NCI-H146 treated with DMSO at 0.1 percent for 48 hours (cell line): ENCODE data around the gene SRSF9.
"Not testable (repeated sequence)": the region's sequence is repeated elsewhere in the genome, so short reads cannot be mapped to it uniquely, and the experiment has no call there.

Source experiments
- DNase-seq: peaks from one replicate; lab custom pipeline; 2025; ENCODE audit not compliant: unreplicated experiment; lab: John Stamatoyannopoulos, UW

SRSF9 gene

GRCh38 chr12:120469450-120470149 lies at the start of gene SRSF9:
Gene SRSF9, minus strand, starts transcription at chr12:120469748. Its CDS starts 139 bp downstream, at chr12:120469609.
- DNase-seq = peak; percentile 83

GRCh38 chr12:120519324-120519723 lies 49.8 kb upstream of the SRSF9 start:
- not testable (repeated sequence) for DNase-seq

GRCh38 chr12:120515496-120515895 lies 45.9 kb upstream of the SRSF9 start:
- no peak for DNase-seq

GRCh38 chr12:120514002-120514401 lies 44.5 kb upstream of the SRSF9 start:
- DNase-seq = no peak

- no peak for DNase-seq
Measured at GRCh38 chr12:120508537-120508936, 39.0 kb upstream of the SRSF9 start.

GRCh38 chr12:120504587-120504986 lies 35.0 kb upstream of the SRSF9 start:
- DNase-seq = no peak

GRCh38 chr12:120500581-120500980 lies 31.0 kb upstream of the SRSF9 start:
- no peak for DNase-seq

GRCh38 chr12:120498870-120499515 lies 29.4 kb upstream of the SRSF9 start:
- DNase-seq = no peak

GRCh38 chr12:120497524-120498150 lies 28.1 kb upstream of the SRSF9 start:
- no peak for DNase-seq

GRCh38 chr12:120496413-120497340 lies 27.1 kb upstream of the SRSF9 start:
- peak; percentile 12 for DNase-seq

GRCh38 chr12:120495731-120496412 lies 26.3 kb upstream of the SRSF9 start, which contains the start of gene DYNLL1:
Gene DYNLL1, plus strand, starts transcription at chr12:120496113. Its CDS starts 309 bp downstream, at chr12:120496422.
- DNase-seq = peak; percentile 84

- DNase-seq = no peak
Measured at GRCh38 chr12:120495186-120495730, 25.7 kb upstream of the SRSF9 start.

- DNase-seq = no peak
Measured at GRCh38 chr12:120490833-120491512, 21.4 kb upstream of the SRSF9 start.

- DNase-seq = no peak
Measured at GRCh38 chr12:120490325-120490724, 20.8 kb upstream of the SRSF9 start.

GRCh38 chr12:120489018-120489417 lies 19.5 kb upstream of the SRSF9 start:
- DNase-seq = no peak

- DNase-seq = no peak
Measured at GRCh38 chr12:120488057-120488640, 18.6 kb upstream of the SRSF9 start.

GRCh38 chr12:120487552-120487951 lies 18.0 kb upstream of the SRSF9 start:
- DNase-seq = not testable (repeated sequence)

GRCh38 chr12:120485961-120486881 lies 16.7 kb upstream of the SRSF9 start:
- no peak for DNase-seq
